Mucosa of stomach (tissue), 1 donor: ENCODE measurements around the gene SDHAF1.

Experiments
- H3K27me3 ChIP-seq: one replicate; pipeline ENCODE4 v1.7.0; 2013; ENCODE audit warnings: mild to moderate bottlenecking, low read length; ENCODE audit not compliant: control insufficient read depth, insufficient read depth
- H3K36me3 ChIP-seq: one replicate; pipeline ENCODE4 v1.7.0; 2013; ENCODE audit warnings: low read length; ENCODE audit not compliant: control insufficient read depth, insufficient read depth
- H3K4me1 ChIP-seq: one replicate; pipeline ENCODE4 v1.7.0; 2013; ENCODE audit warnings: mild to moderate bottlenecking, low read length; ENCODE audit not compliant: control insufficient read depth, insufficient read depth
- H3K4me3 ChIP-seq: one replicate; pipeline ENCODE4 v1.7.0; 2013; ENCODE audit warnings: low read length
- H3K9ac ChIP-seq: one replicate; pipeline ENCODE4 v1.7.0; 2013; ENCODE audit warnings: mild to moderate bottlenecking, low read length, moderate library complexity
- H3K9me3 ChIP-seq: one replicate; pipeline ENCODE4 v1.7.0; 2013; ENCODE audit warnings: mild to moderate bottlenecking, low read length, moderate library complexity; ENCODE audit not compliant: control insufficient read depth
- donor health status: Pancreatic carcinoma.

The SDHAF1 gene

GRCh38 chr19:35990771-35991730 lies 3.9 kb upstream of the SDHAF1 start:
- H3K36me3 ChIP-seq: no peaks in the 10 kb centered on the region
- no peaks in the 10 kb centered on the region for H3K9me3 ChIP-seq
- H3K4me3 ChIP-seq: no peak overlapping the region
- H3K9ac ChIP-seq: no peak overlapping the region
- H3K4me1 ChIP-seq: peaks cover 11% of the 10 kb centered on the region
- H3K27me3 ChIP-seq: peaks cover 25% of the 10 kb centered on the region

DNA sequence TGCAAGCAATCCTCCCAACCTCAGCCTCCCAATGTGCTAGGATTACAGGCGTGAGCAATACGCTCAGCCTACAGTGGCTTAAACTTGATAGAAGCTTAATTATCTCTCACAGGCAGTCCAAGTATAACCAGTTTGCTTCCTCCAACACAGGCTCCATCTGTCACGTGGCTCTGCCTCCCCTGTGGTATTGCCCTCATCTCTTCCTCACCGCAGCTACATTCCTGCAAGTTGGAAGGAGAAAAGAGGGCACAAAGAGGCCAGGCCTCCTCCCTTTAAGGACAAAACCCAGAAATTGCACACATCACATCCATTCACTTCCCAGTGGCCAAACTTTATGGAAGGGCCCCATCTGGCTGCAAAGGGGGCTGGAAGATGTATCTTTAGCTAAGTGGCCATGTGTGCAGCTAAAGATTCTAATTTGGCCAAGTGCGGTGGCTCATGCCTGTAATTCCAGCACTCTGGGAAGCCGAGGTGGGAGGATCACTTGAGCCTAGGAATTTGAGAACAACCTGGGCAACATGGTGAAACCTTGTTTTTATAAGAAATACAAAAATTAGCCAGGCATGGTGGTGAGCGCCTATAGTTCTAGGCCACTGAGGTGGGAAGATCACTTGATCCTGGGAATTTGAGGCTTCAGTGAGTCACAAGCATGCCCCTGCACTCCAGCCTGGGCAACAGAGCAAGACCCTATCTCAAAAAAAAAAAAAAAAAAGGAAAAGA lies 3.1 kb upstream of the SDHAF1 start:
- Histone ChIP-seq H3K9me3 (no peaks in the 10 kb centered on the region), H3K9ac (no peak overlapping the region), H3K36me3 (no peaks in the 10 kb centered on the region), H3K4me3 (no peak overlapping the region), H3K4me1 (peaks cover 19% of the 10 kb centered on the region), H3K27me3 (peaks cover 17% of the 10 kb centered on the region)

GRCh38 chr19:35992907-35993765 lies 1.9 kb upstream of the SDHAF1 start:
- no peak overlapping the region for H3K4me3 ChIP-seq
- H3K9me3 ChIP-seq: no peaks in the 10 kb centered on the region
- H3K9ac ChIP-seq: no peak overlapping the region

DNA sequence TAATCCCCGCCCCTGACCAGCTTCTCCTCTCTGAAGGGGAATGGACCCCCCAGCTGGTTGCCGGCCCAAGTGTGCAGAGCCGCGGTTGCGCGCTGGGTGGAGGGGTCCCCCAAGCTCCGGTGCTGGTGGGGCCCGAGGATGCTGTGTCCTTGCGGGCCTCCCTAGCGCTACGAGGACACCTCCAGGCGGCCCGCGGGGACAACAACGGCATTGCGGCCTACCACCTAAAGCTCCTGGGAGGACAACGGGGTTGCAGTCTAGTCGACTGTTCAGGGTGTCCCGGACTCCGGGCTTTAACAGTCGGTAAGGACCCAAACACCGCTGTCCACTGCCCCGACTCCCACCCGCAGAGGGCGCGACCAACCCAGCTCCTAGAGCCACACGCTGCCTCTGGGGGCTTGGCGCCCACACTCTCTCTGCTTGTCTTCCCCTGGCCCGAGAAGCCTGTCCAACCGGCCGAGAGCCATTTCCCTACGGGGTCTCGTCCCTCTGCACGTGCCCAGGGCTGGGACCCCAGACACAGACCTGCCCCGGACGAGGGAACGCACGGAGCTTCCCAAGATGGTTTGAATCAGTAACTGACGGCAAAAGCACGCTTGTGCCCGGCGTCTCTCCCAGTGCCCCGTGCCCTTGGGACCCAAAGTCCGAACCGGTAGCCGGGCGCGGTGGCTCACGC lies 927 bp upstream of the SDHAF1 start:
- H3K4me3 ChIP-seq: peak overlapping the region; percentile 14
- H3K9ac ChIP-seq: peak overlapping the region; percentile 31
- no peaks in the 10 kb centered on the region for H3K9me3 ChIP-seq
- H3K4me1 ChIP-seq: peaks cover 20% of the 10 kb centered on the region
- H3K27me3 ChIP-seq: peaks cover 6% of the 10 kb centered on the region
- H3K36me3 ChIP-seq: no peaks in the 10 kb centered on the region

More at GRCh38 chr19:35992907-35993765, 1.9 kb upstream of the SDHAF1 start:
- H3K27me3 ChIP-seq: peaks cover 11% of the 10 kb centered on the region
- no peaks in the 10 kb centered on the region for H3K36me3 ChIP-seq
- peaks cover 20% of the 10 kb centered on the region for H3K4me1 ChIP-seq

DNA sequence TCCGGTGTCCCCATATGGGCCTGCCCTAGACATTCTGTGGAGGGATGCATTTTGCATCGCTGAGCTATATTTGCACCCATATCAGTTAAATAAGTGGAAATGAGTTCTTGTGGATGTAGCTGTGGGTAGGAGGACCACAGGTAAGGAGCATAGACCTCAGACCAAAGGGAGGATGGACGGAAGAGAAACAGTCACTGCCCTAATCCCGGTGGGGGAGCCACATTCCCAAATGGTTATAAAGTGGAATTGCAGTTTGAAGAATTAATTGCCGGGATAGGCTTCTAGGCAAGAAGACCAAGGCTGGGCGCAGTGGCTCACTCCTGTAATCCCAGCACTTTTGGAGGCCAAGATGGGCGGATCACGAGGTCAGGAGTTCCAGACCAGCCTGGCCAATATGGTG lies 1.8 kb downstream of the SDHAF1 start:
- peak overlapping the region; percentile 65 for H3K9ac ChIP-seq
- no peak overlapping the region for H3K4me3 ChIP-seq
- peaks cover 20% of the 10 kb centered on the region for H3K4me1 ChIP-seq
- no peaks in the 10 kb centered on the region for H3K27me3 ChIP-seq
- no peaks in the 10 kb centered on the region for H3K9me3 ChIP-seq
- no peaks in the 10 kb centered on the region for H3K36me3 ChIP-seq

- no peaks in the 10 kb centered on the region for H3K27me3 ChIP-seq
- no peaks in the 10 kb centered on the region for H3K36me3 ChIP-seq
- no peak overlapping the region for H3K4me3 ChIP-seq
- H3K4me1 ChIP-seq: peaks cover 3% of the 10 kb centered on the region
- no peaks in the 10 kb centered on the region for H3K9me3 ChIP-seq
- H3K9ac ChIP-seq: no peak overlapping the region
These were observed 6.6 kb downstream of the SDHAF1 start for GRCh38 chr19:36001605-36002004.

GRCh38 chr19:36003284-36003683 lies 8.3 kb downstream of the SDHAF1 start:
- H3K36me3 ChIP-seq: no peaks in the 10 kb centered on the region
- H3K9me3 ChIP-seq: no peaks in the 10 kb centered on the region
- peaks cover 5% of the 10 kb centered on the region for H3K4me1 ChIP-seq
- H3K9ac ChIP-seq: no peak overlapping the region
- no peak overlapping the region for H3K4me3 ChIP-seq
- no peaks in the 10 kb centered on the region for H3K27me3 ChIP-seq

DNA sequence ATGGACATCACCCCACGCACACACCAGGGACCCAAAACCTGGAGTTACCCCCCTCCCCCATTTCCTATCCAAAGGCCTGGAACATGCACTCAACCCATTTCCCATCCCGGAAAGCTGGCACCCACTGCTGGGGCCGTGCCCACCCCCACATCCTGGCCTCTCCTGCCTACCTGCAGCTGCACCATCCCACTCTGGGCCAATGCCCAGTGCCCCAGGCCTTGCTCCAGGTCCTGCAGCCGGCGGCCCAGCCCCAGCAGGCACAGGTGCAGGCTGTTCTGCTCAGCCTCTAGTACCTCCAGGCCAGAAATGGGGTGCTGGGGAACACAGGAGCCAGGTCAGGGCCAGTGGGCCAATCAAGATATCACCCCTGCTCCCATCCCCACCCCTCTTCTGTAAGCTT lies 12.0 kb downstream of the SDHAF1 start:
- H3K36me3 ChIP-seq: no peaks in the 10 kb centered on the region
- peaks cover 19% of the 10 kb centered on the region for H3K4me1 ChIP-seq
- no peak overlapping the region for H3K9ac ChIP-seq
- H3K4me3 ChIP-seq: no peak overlapping the region
- no peaks in the 10 kb centered on the region for H3K9me3 ChIP-seq
- no peaks in the 10 kb centered on the region for H3K27me3 ChIP-seq

- Histone ChIP-seq H3K4me1 (peaks cover 23% of the 10 kb centered on the region), H3K9me3 (no peaks in the 10 kb centered on the region), H3K27me3 (no peaks in the 10 kb centered on the region), H3K36me3 (no peaks in the 10 kb centered on the region), H3K4me3 (peak within 1 kb of the TSS; percentile 46), H3K9ac (peak within 1 kb of the TSS; percentile 64)
These were observed 13.5 kb downstream of the SDHAF1 start, which contains the start of gene SYNE4 for GRCh38 chr19:36008336-36008978. Gene SYNE4, minus strand, starts transcription at chr19:36008813. Its CDS starts 132 bp downstream, at chr19:36008681.

- no peaks in the 10 kb centered on the region for H3K9me3 ChIP-seq
- H3K27me3 ChIP-seq: no peaks in the 10 kb centered on the region
- peak overlapping the region; percentile 46 for H3K4me3 ChIP-seq
- H3K36me3 ChIP-seq: no peaks in the 10 kb centered on the region
- H3K4me1 ChIP-seq: peaks cover 26% of the 10 kb centered on the region
- peak overlapping the region; percentile 64 for H3K9ac ChIP-seq
These were observed 14.2 kb downstream of the SDHAF1 start for GRCh38 chr19:36009220-36009619.
